ENCODE data around the gene UGT1A5.

Gene UGT1A5

DNA sequence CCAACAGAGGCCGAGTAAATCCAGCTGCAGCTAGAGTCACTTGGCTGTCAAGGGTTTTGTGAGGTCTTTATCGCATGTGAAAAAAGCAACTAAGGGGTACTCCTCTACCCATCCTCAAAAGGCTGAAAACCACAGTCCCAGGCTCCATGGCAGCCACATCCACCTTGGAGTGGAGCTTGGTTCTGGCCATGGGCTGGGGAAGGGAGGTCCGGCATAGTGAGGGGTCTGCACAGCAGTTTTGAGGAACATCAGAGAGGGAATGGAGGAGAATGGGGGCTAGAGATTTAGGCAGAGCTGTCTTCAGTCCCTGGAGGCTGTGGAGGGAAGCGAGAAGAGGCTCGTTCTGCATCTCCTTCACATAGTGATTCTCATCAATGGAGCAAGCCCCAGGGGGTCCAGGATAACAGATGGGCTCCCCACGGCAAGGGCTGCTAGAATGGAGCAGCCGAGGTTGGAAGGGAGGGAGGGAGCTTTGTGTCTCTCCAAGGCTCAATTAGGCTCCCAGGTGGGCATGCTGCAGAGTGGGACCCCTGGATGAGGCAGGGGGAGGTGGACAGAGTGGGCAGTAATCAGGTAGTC is 86.5 kb downstream of the UGT1A5 start:
- no peak for TF ChIP-seq CEBPB (IDR thresholded peaks at IDR 0.05)
- TF ChIP-seq CREB1 (IDR thresholded peaks at IDR 0.05; ENCODE audit: low read depth): no peak
- no peak for TF ChIP-seq EP300 (IDR thresholded peaks at IDR 0.05; ENCODE audit: borderline replicate concordance)
- no peak for TF ChIP-seq FOXM1 (IDR thresholded peaks at IDR 0.05; ENCODE audit: borderline replicate concordance, low read depth)
- TF ChIP-seq, protein P1, sequence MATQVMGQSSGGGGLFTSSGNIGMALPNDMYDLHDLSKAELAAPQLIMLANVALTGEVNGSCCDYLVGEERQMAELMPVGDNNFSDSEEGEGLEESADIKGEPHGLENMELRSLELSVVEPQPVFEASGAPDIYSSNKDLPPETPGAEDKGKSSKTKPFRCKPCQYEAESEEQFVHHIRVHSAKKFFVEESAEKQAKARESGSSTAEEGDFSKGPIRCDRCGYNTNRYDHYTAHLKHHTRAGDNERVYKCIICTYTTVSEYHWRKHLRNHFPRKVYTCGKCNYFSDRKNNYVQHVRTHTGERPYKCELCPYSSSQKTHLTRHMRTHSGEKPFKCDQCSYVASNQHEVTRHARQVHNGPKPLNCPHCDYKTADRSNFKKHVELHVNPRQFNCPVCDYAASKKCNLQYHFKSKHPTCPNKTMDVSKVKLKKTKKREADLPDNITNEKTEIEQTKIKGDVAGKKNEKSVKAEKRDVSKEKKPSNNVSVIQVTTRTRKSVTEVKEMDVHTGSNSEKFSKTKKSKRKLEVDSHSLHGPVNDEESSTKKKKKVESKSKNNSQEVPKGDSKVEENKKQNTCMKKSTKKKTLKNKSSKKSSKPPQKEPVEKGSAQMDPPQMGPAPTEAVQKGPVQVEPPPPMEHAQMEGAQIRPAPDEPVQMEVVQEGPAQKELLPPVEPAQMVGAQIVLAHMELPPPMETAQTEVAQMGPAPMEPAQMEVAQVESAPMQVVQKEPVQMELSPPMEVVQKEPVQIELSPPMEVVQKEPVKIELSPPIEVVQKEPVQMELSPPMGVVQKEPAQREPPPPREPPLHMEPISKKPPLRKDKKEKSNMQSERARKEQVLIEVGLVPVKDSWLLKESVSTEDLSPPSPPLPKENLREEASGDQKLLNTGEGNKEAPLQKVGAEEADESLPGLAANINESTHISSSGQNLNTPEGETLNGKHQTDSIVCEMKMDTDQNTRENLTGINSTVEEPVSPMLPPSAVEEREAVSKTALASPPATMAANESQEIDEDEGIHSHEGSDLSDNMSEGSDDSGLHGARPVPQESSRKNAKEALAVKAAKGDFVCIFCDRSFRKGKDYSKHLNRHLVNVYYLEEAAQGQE (IDR thresholded peaks at IDR 0.05; ENCODE audit: low read depth): no peak
- TF ChIP-seq TEAD4 (IDR thresholded peaks at IDR 0.05): no peak
- TF ChIP-seq NFIC (IDR thresholded peaks at IDR 0.05): no peak
- TF ChIP-seq ZBTB7A (IDR thresholded peaks at IDR 0.05; ENCODE audit: low read depth): no peak

DNA sequence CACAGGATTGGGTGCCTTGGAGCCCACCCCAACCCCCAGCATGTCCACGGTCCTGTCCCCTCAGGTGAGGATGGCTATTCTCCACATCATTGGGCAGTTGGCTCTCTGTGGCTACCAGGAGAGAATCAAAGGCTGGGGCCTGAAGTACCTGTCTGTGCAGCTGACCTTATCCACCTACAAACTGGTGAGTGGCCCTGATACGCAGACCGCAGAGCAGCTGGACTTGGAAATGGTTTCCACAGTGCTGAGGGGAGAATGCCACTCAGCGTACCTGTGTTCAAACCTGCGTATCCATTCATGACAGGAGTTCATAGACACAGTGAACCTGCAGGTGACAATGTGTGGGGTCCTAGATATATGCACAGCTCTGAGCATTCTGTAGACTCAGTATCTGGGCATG is 87.0 kb downstream of the UGT1A5 start:
- TF ChIP-seq TAF1 (IDR thresholded peaks at IDR 0.05; ENCODE audit: low read depth) (no peak), ZBTB7A (IDR thresholded peaks at IDR 0.05; ENCODE audit: low read depth) (no peak), CREB1 (IDR thresholded peaks at IDR 0.05; ENCODE audit: low read depth) (no peak), NFIC (IDR thresholded peaks at IDR 0.05) (no peak)
- TF ChIP-seq, protein P2, sequence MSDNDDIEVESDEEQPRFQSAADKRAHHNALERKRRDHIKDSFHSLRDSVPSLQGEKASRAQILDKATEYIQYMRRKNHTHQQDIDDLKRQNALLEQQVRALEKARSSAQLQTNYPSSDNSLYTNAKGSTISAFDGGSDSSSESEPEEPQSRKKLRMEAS (IDR thresholded peaks at IDR 0.05): no peak

DNA sequence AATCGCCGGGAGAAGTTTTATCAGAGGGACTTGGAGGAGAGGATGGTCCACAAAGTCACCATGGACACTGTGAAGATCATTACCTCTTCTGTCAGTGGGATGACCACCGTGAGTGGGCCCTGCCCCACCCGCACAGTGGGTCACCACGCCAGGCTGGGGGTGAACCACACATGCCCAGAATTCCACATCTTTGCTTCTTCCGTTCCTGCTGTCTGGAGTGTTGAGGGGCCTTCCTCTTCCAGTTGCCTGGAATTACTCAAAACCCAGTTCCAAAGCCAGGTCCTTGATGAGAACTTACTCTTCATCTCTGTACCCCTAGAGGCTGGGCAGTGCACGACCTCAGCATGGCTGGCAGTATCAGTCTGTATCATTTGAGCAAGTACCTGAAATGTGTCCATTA is 87.5 kb downstream of the UGT1A5 start:
- TF ChIP-seq, protein P2 (IDR thresholded peaks at IDR 0.05): no peak
- TF ChIP-seq CEBPB (IDR thresholded peaks at IDR 0.05): no peak
- no peak for TF ChIP-seq FOXM1 (IDR thresholded peaks at IDR 0.05; ENCODE audit: borderline replicate concordance, low read depth)
- TF ChIP-seq NFIC (IDR thresholded peaks at IDR 0.05): no peak
- TF ChIP-seq EGR1 (IDR thresholded peaks at IDR 0.05): no peak
- no peak for TF ChIP-seq EP300 (IDR thresholded peaks at IDR 0.05; ENCODE audit: borderline replicate concordance)
- TF ChIP-seq TEAD4 (IDR thresholded peaks at IDR 0.05): no peak
- TF ChIP-seq YY1 (IDR thresholded peaks at IDR 0.05; ENCODE audit: low read depth): no peak
- no peak for TF ChIP-seq TCF12 (IDR thresholded peaks at IDR 0.05; ENCODE audit: low read depth)
- no peak for TF ChIP-seq ZBTB7A (IDR thresholded peaks at IDR 0.05; ENCODE audit: low read depth)
- TF ChIP-seq TAF1 (IDR thresholded peaks at IDR 0.05; ENCODE audit: low read depth): no peak
- no peak for TF ChIP-seq CREB1 (IDR thresholded peaks at IDR 0.05; ENCODE audit: low read depth)
- TF ChIP-seq RAD21 (IDR thresholded peaks at IDR 0.05; ENCODE audit: low read depth): no peak
- TF ChIP-seq, protein P1 (IDR thresholded peaks at IDR 0.05; ENCODE audit: low read depth): no peak
- TF ChIP-seq, protein P3, sequence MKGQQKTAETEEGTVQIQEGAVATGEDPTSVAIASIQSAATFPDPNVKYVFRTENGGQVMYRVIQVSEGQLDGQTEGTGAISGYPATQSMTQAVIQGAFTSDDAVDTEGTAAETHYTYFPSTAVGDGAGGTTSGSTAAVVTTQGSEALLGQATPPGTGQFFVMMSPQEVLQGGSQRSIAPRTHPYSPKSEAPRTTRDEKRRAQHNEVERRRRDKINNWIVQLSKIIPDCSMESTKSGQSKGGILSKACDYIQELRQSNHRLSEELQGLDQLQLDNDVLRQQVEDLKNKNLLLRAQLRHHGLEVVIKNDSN (IDR thresholded peaks at IDR 0.05): no peak

DNA sequence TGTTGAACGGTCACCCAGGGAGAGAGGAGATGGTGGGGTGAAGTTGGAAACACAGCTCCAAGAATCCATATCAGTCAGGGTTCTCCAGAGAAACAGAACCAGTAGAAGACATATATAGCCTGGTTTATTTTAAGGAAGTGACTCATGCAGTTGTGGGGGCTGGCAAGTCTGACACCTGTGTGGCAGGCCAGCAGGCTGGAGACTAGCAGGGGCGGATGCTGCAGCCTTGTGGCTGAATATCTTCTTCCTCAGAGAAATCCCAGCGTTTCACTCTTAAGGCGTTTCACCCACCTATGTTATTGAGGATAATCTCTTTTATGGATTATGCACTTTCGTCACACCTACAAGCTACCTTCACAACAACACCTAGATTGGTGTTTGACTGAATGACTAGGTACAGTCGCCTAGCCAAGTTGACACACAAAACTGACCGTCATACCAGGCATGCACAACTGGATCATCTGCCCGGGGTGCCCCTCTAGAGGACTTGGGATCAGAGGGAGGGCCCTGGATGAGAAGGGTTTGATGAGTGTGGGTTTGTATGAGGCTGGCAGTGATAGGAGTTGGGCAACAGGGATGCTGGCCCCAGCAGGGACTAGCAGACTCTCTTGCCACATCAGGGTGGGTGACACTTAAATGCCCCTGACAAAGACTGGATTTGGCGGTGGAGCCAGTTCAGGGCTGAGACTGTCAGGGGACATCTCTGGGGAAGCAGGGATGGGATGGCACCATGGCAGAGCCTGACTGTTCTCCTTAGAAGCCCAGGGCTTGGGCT is 88.8 kb downstream of the UGT1A5 start:
- TF ChIP-seq RAD21 (IDR thresholded peaks at IDR 0.05; ENCODE audit: low read depth) (no peak), EGR1 (IDR thresholded peaks at IDR 0.05) (no peak), NFIC (IDR thresholded peaks at IDR 0.05) (no peak), TEAD4 (IDR thresholded peaks at IDR 0.05) (no peak), YY1 (IDR thresholded peaks at IDR 0.05; ENCODE audit: low read depth) (no peak), TCF12 (IDR thresholded peaks at IDR 0.05; ENCODE audit: low read depth) (no peak), EP300 (IDR thresholded peaks at IDR 0.05; ENCODE audit: borderline replicate concordance) (no peak), FOXM1 (IDR thresholded peaks at IDR 0.05; ENCODE audit: borderline replicate concordance, low read depth) (no peak), ZBTB7A (IDR thresholded peaks at IDR 0.05; ENCODE audit: low read depth) (no peak)
- TF ChIP-seq, protein P3 (IDR thresholded peaks at IDR 0.05): no peak
- TF ChIP-seq, protein P1 (IDR thresholded peaks at IDR 0.05; ENCODE audit: low read depth): no peak

Measured in Ishikawa (cell line).